ENCODE data around the gene CACNG6. TPM values are rescaled to one million over a fixed set of nuclear protein-coding genes. Genes with fewer than 3 reads are reported as not detected.

The CACNG6 gene
- total RNA-seq, 1 experiment from 2014 or later: 2.5 TPM

GRCh38 chr19:54041969-54042606 is 50.7 kb downstream of the CACNG6 start:
- Mint-ChIP-seq H3K27ac (0 out of 2 replicates have a peak overlapping the region, but pooled peaks have one; percentile 28), H3K27me3 (ENCODE audit: low read depth) (peaks cover 21% of the 10 kb centered on the region), H3K36me3 (no peaks in the 10 kb centered on the region), H3K4me1 (peaks cover 28% of the 10 kb centered on the region), H3K4me3 (no peak overlapping the region), H3K9me3 (peaks cover 5% of the 10 kb centered on the region)
- DNase-seq (ENCODE audit: low spot score) (no peak), ATAC-seq (no peak)
- POLR2A ChIA-PET: interaction anchor here (0.6 kb wide), 1 partner anchor 17 kb away, joined by 4 read pairs; no protein-coding TSS in a partner anchor
- TF ChIP-seq SMAD3 (CRISPR knock-in tag; IDR thresholded peaks at IDR 0.05; ENCODE audit: borderline replicate concordance): no peak
- TF ChIP-seq, protein P1, sequence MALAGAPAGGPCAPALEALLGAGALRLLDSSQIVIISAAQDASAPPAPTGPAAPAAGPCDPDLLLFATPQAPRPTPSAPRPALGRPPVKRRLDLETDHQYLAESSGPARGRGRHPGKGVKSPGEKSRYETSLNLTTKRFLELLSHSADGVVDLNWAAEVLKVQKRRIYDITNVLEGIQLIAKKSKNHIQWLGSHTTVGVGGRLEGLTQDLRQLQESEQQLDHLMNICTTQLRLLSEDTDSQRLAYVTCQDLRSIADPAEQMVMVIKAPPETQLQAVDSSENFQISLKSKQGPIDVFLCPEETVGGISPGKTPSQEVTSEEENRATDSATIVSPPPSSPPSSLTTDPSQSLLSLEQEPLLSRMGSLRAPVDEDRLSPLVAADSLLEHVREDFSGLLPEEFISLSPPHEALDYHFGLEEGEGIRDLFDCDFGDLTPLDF (CRISPR knock-in tag; IDR thresholded peaks at IDR 0.05): no peak
- CTCF ChIA-PET: interaction anchor here (0.6 to 4.3 kb wide), 10 partner anchors 10 to 249 kb away, joined by 3 to 21 read pairs (median 4); partner anchors contain the start of gene NDUFA3

DNA sequence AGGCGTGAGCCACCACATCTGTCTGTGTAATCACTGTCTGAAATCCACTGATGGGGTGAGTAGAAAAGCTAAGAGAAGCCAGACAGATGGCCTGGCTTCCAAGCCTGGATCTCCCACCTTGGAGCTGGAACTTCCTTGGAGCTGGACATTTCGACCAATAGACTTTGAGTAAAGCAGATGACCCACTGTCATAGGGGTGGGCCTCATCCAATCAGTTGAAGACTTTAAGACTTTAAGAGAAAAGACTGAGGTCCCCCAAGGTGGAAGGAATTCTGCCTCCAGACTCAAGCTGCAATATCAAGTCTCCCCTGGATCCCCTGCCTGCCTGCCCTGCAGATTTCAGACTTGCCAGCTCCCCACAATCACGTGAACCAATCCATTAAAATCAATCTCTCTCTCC is 51.6 kb downstream of the CACNG6 start:
- ATAC-seq (no peak), DNase-seq (ENCODE audit: low spot score) (no peak)
- Mint-ChIP-seq H3K36me3 (no peaks in the 10 kb centered on the region), H3K4me1 (peaks cover 21% of the 10 kb centered on the region), H3K27me3 (ENCODE audit: low read depth) (peaks cover 21% of the 10 kb centered on the region), H3K4me3 (no peak overlapping the region), H3K27ac (no peak overlapping the region), H3K9me3 (peaks cover 5% of the 10 kb centered on the region)
- TF ChIP-seq ZNF416 (CRISPR knock-in tag; IDR thresholded peaks at IDR 0.05): no peak
- TF ChIP-seq IRF1 (CRISPR knock-in tag; IDR thresholded peaks at IDR 0.05): no peak
- TF ChIP-seq, protein P2, sequence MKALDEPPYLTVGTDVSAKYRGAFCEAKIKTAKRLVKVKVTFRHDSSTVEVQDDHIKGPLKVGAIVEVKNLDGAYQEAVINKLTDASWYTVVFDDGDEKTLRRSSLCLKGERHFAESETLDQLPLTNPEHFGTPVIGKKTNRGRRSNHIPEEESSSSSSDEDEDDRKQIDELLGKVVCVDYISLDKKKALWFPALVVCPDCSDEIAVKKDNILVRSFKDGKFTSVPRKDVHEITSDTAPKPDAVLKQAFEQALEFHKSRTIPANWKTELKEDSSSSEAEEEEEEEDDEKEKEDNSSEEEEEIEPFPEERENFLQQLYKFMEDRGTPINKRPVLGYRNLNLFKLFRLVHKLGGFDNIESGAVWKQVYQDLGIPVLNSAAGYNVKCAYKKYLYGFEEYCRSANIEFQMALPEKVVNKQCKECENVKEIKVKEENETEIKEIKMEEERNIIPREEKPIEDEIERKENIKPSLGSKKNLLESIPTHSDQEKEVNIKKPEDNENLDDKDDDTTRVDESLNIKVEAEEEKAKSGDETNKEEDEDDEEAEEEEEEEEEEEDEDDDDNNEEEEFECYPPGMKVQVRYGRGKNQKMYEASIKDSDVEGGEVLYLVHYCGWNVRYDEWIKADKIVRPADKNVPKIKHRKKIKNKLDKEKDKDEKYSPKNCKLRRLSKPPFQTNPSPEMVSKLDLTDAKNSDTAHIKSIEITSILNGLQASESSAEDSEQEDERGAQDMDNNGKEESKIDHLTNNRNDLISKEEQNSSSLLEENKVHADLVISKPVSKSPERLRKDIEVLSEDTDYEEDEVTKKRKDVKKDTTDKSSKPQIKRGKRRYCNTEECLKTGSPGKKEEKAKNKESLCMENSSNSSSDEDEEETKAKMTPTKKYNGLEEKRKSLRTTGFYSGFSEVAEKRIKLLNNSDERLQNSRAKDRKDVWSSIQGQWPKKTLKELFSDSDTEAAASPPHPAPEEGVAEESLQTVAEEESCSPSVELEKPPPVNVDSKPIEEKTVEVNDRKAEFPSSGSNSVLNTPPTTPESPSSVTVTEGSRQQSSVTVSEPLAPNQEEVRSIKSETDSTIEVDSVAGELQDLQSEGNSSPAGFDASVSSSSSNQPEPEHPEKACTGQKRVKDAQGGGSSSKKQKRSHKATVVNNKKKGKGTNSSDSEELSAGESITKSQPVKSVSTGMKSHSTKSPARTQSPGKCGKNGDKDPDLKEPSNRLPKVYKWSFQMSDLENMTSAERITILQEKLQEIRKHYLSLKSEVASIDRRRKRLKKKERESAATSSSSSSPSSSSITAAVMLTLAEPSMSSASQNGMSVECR (CRISPR knock-in tag; IDR thresholded peaks at IDR 0.05; ENCODE audit: borderline replicate concordance): no peak
- TF ChIP-seq ATF2 (CRISPR knock-in tag; IDR thresholded peaks at IDR 0.05; ENCODE audit: borderline replicate concordance, low read depth): no peak
- no peak for TF ChIP-seq ATF6 (CRISPR knock-in tag; IDR thresholded peaks at IDR 0.05)
- TF ChIP-seq, protein P3, sequence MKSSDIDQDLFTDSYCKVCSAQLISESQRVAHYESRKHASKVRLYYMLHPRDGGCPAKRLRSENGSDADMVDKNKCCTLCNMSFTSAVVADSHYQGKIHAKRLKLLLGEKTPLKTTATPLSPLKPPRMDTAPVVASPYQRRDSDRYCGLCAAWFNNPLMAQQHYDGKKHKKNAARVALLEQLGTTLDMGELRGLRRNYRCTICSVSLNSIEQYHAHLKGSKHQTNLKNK (CRISPR knock-in tag; IDR thresholded peaks at IDR 0.05): no peak
- no peak for TF ChIP-seq ZNF396 (CRISPR knock-in tag; IDR thresholded peaks at IDR 0.05; ENCODE audit: borderline replicate concordance)
- no peak for TF ChIP-seq CREB1 (CRISPR knock-in tag; IDR thresholded peaks at IDR 0.05)
- CTCF ChIA-PET: interaction anchor here (0.5 to 4.3 kb wide), 7 partner anchors 11 to 250 kb away, joined by 3 to 21 read pairs (median 4); no protein-coding TSS in a partner anchor
- POLR2A ChIA-PET: no interaction called here
